Endothelial cell of umbilical vein (primary cell): ENCODE measurements around the gene BIRC2. TPM values are rescaled to one million over a fixed set of nuclear protein-coding genes. Genes with fewer than 3 reads are reported as not detected.

ENCODE experiments used
- BruUV-seq: library from RNA; stranded (reverse); fragments of 400-500 nt; replicated peaks from 2 replicates; lab custom pipeline; 2021; lab: Mats Ljungman, UMichigan
- CTCF ChIA-PET: fragments of 300-600, 350-600 bp; sonication (Branson Sonifier 250); formaldehyde crosslinking; loops from one replicate; lab custom pipeline; 2021; ENCODE audit warnings: antibody characterized with exemption, inconsistent platforms; lab: Charles Lee
- POLR2A ChIA-PET: fragments of 300-600, 350-600 bp; sonication (Branson Sonifier 250); formaldehyde crosslinking; loops from one replicate; lab custom pipeline; 2021; ENCODE audit warnings: antibody characterized with exemption, inconsistent platforms; lab: Charles Lee
- DNase-seq: peaks from one replicate; pipeline ENCODE4 v3.0.0-alpha.2; 2011; ENCODE audit warnings: low read depth, low spot score
- FAIRE-seq: peaks from 2 replicates; lab custom pipeline; 2011; peaks lifted over from hg19 to GRCh38; lab: Jason Lieb, UNC
- H2AFZ ChIP-seq: 2 replicates; pipeline ENCODE4 v1.6.0; 2012; ENCODE audit warnings: low read depth, low read length, control low read depth, inconsistent platforms
- H3K27ac ChIP-seq: 2 replicates; pipeline ENCODE4 v1.5.1; 2011; ENCODE audit warnings: low read depth, mild to moderate bottlenecking, control low read depth, low read length, moderate library complexity; ENCODE audit not compliant: insufficient read depth
- H3K27me3 ChIP-seq, 2 experiments: 2 replicates each; pipeline versions ENCODE4 v1.6.0 to v1.6.1; 2011; ENCODE audit warnings: low read length in 2 of 2, mixed read lengths in 1 of 2; ENCODE audit not compliant: control insufficient read depth in 2 of 2, insufficient read depth in 2 of 2
- H3K36me3 ChIP-seq, 2 experiments: 2 replicates in 1 of 2; 3 replicates in 1 of 2; pipeline ENCODE4 v1.5.1; 2011; ENCODE audit warnings: low read length in 2 of 2, mild to moderate bottlenecking in 1 of 2, moderate library complexity in 1 of 2; ENCODE audit not compliant: control insufficient read depth in 2 of 2, insufficient read depth in 2 of 2; ENCODE audit errors: extremely low read depth in 1 of 2
- H3K4me1 ChIP-seq: 3 replicates; pipeline ENCODE4 v1.5.1; 2011; ENCODE audit warnings: mild to moderate bottlenecking, low read length; ENCODE audit not compliant: control insufficient read depth, insufficient read depth; ENCODE audit errors: extremely low read depth
- H3K4me2 ChIP-seq: 2 replicates; pipeline ENCODE4 v1.6.1; 2011; ENCODE audit warnings: low read length, control low read depth, mixed read lengths; ENCODE audit not compliant: insufficient read depth
- H3K4me3 ChIP-seq, 3 experiments: fragments of 200-600 bp in 1 of 3; sonication (generic), shearing (Covaris generic) in 1 of 3; replicated peaks in 1 of 3; 2 replicates each; pipeline ENCODE4 v1.5.1; 2011 to 2016; ENCODE audit warnings: control low read depth in 3 of 3, low read length in 3 of 3, mild to moderate bottlenecking in 2 of 3, inconsistent platforms in 1 of 3, low read depth in 1 of 3, moderate library complexity in 1 of 3; ENCODE audit not compliant: insufficient read depth in 1 of 3
- H3K79me2 ChIP-seq: 2 replicates; pipeline ENCODE4 v1.6.0; 2012; ENCODE audit warnings: low read length, inconsistent platforms; ENCODE audit not compliant: control insufficient read depth, insufficient read depth
- H3K9ac ChIP-seq: replicated peaks from 2 replicates; pipeline ENCODE3; 2011; ENCODE audit warnings: low read length, control low read depth; ENCODE audit not compliant: insufficient read depth; ENCODE audit errors: extremely low read depth
- H3K9me1 ChIP-seq: replicated peaks from 3 replicates; pipeline ENCODE4 v1.6.0; 2011; ENCODE audit warnings: mild to moderate bottlenecking, low read length; ENCODE audit not compliant: control insufficient read depth, insufficient read depth; ENCODE audit errors: extremely low read depth
- H3K9me3 ChIP-seq: replicated peaks from 2 replicates; pipeline ENCODE4 v1.5.1; 2012; ENCODE audit warnings: low read length, inconsistent platforms; ENCODE audit not compliant: control insufficient read depth, insufficient read depth
- H4K20me1 ChIP-seq: replicated peaks from 2 replicates; pipeline ENCODE3; 2011; ENCODE audit warnings: mild to moderate bottlenecking, low read length; ENCODE audit not compliant: control insufficient read depth, insufficient read depth; ENCODE audit errors: extremely low read depth
- CTCF ChIP-seq, 2 donors: IDR thresholded peaks; 1 replicate in 1 of 2; 2 replicates in 1 of 2; pipeline ENCODE4 v1.5.1; 2011; ENCODE audit warnings: low read length in 2 of 2, mild to moderate bottlenecking in 2 of 2, moderate library complexity in 2 of 2, control low read depth in 1 of 2, inconsistent platforms in 1 of 2, low read depth in 1 of 2; ENCODE audit not compliant: insufficient read depth in 1 of 2; ENCODE audit errors: extremely low read depth in 1 of 2
- EZH2 ChIP-seq: IDR thresholded peaks from 2 replicates; pipeline ENCODE4 v1.6.1; 2012; ENCODE audit warnings: borderline replicate concordance, low read depth, mild to moderate bottlenecking, moderate library complexity, low read length, inconsistent platforms; ENCODE audit not compliant: severe bottlenecking
- FOS ChIP-seq: IDR thresholded peaks from 2 replicates; pipeline ENCODE4 v1.6.1; 2011; ENCODE audit warnings: mild to moderate bottlenecking, low read length, moderate library complexity, borderline replicate concordance; ENCODE audit not compliant: insufficient read depth
- GATA2 ChIP-seq: IDR thresholded peaks from 2 replicates; pipeline ENCODE4 v1.7.0; 2011; ENCODE audit warnings: low read depth, mild to moderate bottlenecking, moderate library complexity, mixed read lengths, low read length; ENCODE audit not compliant: insufficient read length, insufficient read depth
- JUN ChIP-seq: IDR thresholded peaks from 2 replicates; pipeline ENCODE4 v1.6.1; 2011; ENCODE audit warnings: borderline replicate concordance, low read depth; ENCODE audit not compliant: insufficient read length, insufficient read depth
- MAX ChIP-seq: IDR thresholded peaks from 2 replicates; pipeline ENCODE4 v1.6.1; 2011; ENCODE audit not compliant: insufficient read depth, insufficient read length
- MYC ChIP-seq: IDR thresholded peaks from one replicate; pipeline ENCODE4 v1.6.1; 2011; ENCODE audit warnings: mild to moderate bottlenecking, low read depth, low read length
- POLR2A ChIP-seq: IDR thresholded peaks from 2 replicates; pipeline ENCODE4 v1.6.1; 2012; ENCODE audit warnings: low read depth, mild to moderate bottlenecking, control low read depth, low read length
- POLR2AphosphoS5 ChIP-seq: IDR thresholded peaks from 2 replicates; pipeline ENCODE4 v1.6.1; 2012; ENCODE audit warnings: low read depth, mild to moderate bottlenecking, control low read depth, low read length, moderate library complexity; ENCODE audit not compliant: insufficient read depth
- dilution Hi-C: fragments of 300-500 bp; cut with MboI; formaldehyde crosslinking; loops from one replicate; pipeline ENCODE4 v1.15.0; 2019; ENCODE audit warnings: low sequenced_read_pairs; ENCODE audit not compliant: extremely low pct_ligation_motif_present
- intact Hi-C: fragments of 100-400 bp; cut with micrococcal nuclease; formaldehyde crosslinking; loops from one replicate; pipeline ENCODE4 v1.10.0; 2022
- polyA plus RNA-seq, 4 experiments: library from polyadenylated mRNA; depleted of rRNA in 3 of 4; stranded (reverse) in 3 of 4; unstranded in 1 of 4; fragments of >200 nt; gene quantifications; 2 replicates each; pipeline versions ENCODE4 v1.2.1 to v1.2.3, GENCODE V29; 2011 to 2012; ENCODE audit warnings: missing spikeins in 1 of 4
- total RNA-seq: library from RNA; stranded (reverse); gene quantifications from 2 replicates; pipeline ENCODE4 v1.2.3, GENCODE V29; 2021

Gene BIRC2
- total and polyA plus RNA-seq, 2 donors (not counting 3 experiments of a cell fraction or from before 2014, with no cell fraction given) = 42.8 to 47.3 TPM

- H4K20me1 ChIP-seq = no peaks in the 10 kb centered on the region
- no TSS peak for BruUV-seq
- H3K79me2 ChIP-seq = peaks cover 11% of the 10 kb centered on the region
- dilution Hi-C loops (no loop called here), intact Hi-C loops (no loop called here)
- H3K9ac ChIP-seq = no peak overlapping the region
- no peak overlapping the region for H2AFZ ChIP-seq
- FAIRE-seq (no peak), DNase-seq (no peak)
- ChIA-PET CTCF (interaction anchor here (1.2 to 5.4 kb wide), 4 partner anchors 8 to 215 kb away, joined by 3 to 36 read pairs (median 6); no protein-coding TSS in a partner anchor), POLR2A (no interaction called here)
- H3K4me3 ChIP-seq = no peak overlapping the region
- no peaks in the 10 kb centered on the region for H3K9me3 ChIP-seq
- H3K36me3 ChIP-seq = peaks cover 11 to 21% of the 10 kb centered on the region in 2 experiments
- no peak for TF ChIP-seq EZH2
- TF ChIP-seq POLR2A = no peak
- no peak for TF ChIP-seq GATA2
- no peak for TF ChIP-seq MAX
- TF ChIP-seq POLR2AphosphoS5 = no peak
- no peak for TF ChIP-seq CTCF (IDR thresholded peaks at IDR 0.05; ENCODE audit: extremely low read depth in 1 of 2, insufficient read depth in 1 of 2, low read depth in 1 of 2, low read length in 2 of 2)
- no peak for TF ChIP-seq JUN
- no peak for TF ChIP-seq FOS
- TF ChIP-seq MYC = no peak
- no peaks in the 10 kb centered on the region for H3K4me1 ChIP-seq
- H3K27ac ChIP-seq = no peak overlapping the region
- no peak overlapping the region for H3K4me2 ChIP-seq
- H3K27me3 ChIP-seq = no peaks in the 10 kb centered on the region
- H3K9me1 ChIP-seq = no peaks in the 10 kb centered on the region
These were observed 51.3 kb downstream of the BIRC2 start for GRCh38 chr11:102398297-102398696.
